ENCODE results near the gene ANKEF1. TPM values are rescaled to one million over a fixed set of nuclear protein-coding genes. Genes with fewer than 3 reads are reported as not detected.
A peak's percentile ranks its signal among the peaks of the same experiment; 100 is the strongest.

Gene ANKEF1
- total and polyA plus RNA-seq, 12 donors = 0.61 to 10.5 (median 3.2) TPM

DNA sequence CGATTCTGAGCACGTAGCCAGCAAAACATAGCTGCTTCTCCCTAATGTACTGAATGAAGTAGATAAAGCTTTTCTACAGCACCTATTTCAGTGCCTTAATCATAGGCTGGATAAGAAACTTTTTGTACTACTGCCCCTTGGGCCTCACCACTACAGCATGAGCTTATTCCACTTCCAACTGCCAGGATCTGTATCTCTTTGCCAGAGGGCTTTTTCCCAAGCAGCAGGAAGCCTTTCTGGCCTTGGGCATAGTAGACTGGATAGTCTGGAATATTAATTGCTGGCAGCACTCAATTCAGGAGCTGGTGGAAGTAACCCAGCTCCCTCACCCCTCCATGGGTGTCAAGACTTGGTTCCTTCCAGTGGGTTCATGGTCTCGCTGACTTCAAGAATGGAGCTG, 43.6 kb downstream of the ANKEF1 start:
- WGBS, 4 donors = 88 to 97% (median 94%) methylated on average over 3 of the region's 3 CpGs
- no peaks in the 10 kb centered on the region for H3K9me3 ChIP-seq (replicated peaks in 1 of 3)
- intact Hi-C loops (cut with DNase I) = no loop called here
- no peak for DNase-seq
- peaks cover under 1% of the 10 kb centered on the region for H3K27me3 ChIP-seq
- H3K27ac ChIP-seq = no peak overlapping the region
- TF ChIP-seq POLR2A (IDR thresholded peaks at IDR 0.05) = no peak
- TF ChIP-seq, protein P1, sequence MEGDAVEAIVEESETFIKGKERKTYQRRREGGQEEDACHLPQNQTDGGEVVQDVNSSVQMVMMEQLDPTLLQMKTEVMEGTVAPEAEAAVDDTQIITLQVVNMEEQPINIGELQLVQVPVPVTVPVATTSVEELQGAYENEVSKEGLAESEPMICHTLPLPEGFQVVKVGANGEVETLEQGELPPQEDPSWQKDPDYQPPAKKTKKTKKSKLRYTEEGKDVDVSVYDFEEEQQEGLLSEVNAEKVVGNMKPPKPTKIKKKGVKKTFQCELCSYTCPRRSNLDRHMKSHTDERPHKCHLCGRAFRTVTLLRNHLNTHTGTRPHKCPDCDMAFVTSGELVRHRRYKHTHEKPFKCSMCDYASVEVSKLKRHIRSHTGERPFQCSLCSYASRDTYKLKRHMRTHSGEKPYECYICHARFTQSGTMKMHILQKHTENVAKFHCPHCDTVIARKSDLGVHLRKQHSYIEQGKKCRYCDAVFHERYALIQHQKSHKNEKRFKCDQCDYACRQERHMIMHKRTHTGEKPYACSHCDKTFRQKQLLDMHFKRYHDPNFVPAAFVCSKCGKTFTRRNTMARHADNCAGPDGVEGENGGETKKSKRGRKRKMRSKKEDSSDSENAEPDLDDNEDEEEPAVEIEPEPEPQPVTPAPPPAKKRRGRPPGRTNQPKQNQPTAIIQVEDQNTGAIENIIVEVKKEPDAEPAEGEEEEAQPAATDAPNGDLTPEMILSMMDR (IDR thresholded peaks at IDR 0.05) = no peak
- H3K4me3 ChIP-seq = no peak overlapping the region
- no peaks in the 10 kb centered on the region for H3K36me3 ChIP-seq (replicated peaks in 1 of 2)
- H3K4me1 ChIP-seq (replicated peaks in 1 of 2) = no peaks in the 10 kb centered on the region

DNA sequence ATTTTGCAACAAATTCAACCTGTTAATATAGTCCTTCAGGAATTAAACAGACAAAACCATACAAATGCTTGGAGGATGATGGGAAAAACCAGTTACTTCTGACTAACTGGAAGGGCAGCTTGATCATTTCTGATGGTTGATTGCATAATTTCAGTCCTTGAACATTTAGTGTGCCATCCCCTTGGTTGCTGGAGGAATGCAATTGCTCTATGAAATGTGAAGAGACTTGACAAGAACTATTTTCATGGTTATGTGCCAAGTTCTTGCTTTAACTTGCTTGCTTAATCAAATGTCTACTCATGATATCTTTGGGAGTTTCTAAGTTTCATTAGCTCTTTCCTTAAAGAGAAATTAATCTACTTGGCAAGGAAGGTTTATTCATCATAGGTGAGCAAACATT, 45.2 kb downstream of the ANKEF1 start:
- Histone ChIP-seq H3K4me1 (replicated peaks in 1 of 2) (no peaks in the 10 kb centered on the region), H3K27me3 (no peaks in the 10 kb centered on the region), H3K4me3 (no peak overlapping the region), H3K36me3 (replicated peaks in 1 of 2) (no peaks in the 10 kb centered on the region), H3K9me3 (replicated peaks in 1 of 3) (no peaks in the 10 kb centered on the region), H3K27ac (no peak overlapping the region)
- DNase-seq = peak in 1 of 7 donors; percentile 30
- intact Hi-C loops (cut with DNase I) = loop anchor here in 1 of 2 donors (10.0 kb wide), 1 partner anchor 465 kb away; no protein-coding TSS in a partner anchor
- TF ChIP-seq POLR2A (IDR thresholded peaks at IDR 0.05) = no peak
- TF ChIP-seq, protein P1 (IDR thresholded peaks at IDR 0.05) = no peak

DNA sequence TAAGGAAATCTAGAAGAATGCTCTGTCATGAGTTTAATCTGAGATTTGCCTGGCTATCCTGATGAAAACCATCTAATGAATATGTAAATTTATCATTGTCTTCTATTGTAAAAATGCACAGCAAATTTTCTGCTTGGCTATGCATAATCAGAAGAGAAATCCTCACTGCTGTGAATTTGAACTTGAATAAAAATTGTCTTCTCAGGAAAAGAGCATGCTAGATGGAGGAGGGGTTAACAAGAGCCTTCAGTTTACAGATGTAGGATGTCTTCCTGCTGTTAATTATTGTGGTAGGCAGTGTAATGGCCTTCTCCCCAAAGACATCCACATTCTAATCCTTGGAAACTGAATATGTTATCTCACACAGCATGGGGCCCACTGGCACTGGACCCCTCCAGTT, 45.8 kb downstream of the ANKEF1 start:
- H3K27me3 ChIP-seq = no peaks in the 10 kb centered on the region
- no peaks in the 10 kb centered on the region for H3K4me1 ChIP-seq (replicated peaks in 1 of 2)
- no peak overlapping the region for H3K27ac ChIP-seq
- H3K4me3 ChIP-seq = no peak overlapping the region
- intact Hi-C loops (cut with DNase I) = loop anchor here in 1 of 2 donors (10.0 kb wide), 1 partner anchor 466 kb away; no protein-coding TSS in a partner anchor
- DNase-seq = no peak
- H3K36me3 ChIP-seq (replicated peaks in 1 of 2) = no peaks in the 10 kb centered on the region
- H3K9me3 ChIP-seq (replicated peaks in 1 of 3) = no peaks in the 10 kb centered on the region
- TF ChIP-seq, protein P1 (IDR thresholded peaks at IDR 0.05) = no peak
- no peak for TF ChIP-seq POLR2A (IDR thresholded peaks at IDR 0.05)

DNA sequence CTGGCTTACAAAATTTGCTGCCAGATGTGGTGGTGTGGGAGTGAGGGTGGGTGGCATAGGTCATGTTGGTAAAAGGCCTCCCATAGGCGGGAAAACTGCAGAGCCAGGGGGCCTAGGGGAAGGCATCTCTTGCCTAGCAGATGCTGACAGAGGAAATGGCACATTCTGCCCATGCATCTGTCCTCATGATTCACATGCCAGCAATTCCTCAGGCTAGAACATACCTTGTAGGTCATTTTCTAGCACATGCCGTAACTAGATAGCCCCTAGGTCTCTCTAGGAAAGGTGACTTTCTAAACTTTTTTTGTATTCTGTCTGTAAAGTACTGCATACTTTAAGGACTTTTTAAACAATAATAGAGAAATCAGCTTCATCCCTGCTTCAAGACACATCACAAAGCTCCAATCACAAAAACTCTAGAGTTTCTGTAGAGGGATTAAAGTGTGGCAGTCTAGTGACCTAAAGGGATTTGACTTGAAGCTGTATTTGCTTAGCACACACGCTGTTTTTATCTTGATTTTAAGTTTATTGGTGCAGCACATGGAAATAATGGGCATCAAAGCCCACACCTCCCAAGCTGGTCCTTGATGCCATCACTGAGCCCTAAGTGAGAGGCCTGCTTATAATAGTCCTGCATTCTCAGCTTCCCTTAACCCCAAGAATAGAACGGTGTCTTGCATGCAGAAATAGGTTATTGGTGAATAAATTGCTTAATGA, 55.2 kb downstream of the ANKEF1 start:
- DNase-seq = no peak
- TF ChIP-seq POLR2A (IDR thresholded peaks at IDR 0.05) = no peak
- TF ChIP-seq, protein P1 (IDR thresholded peaks at IDR 0.05) = no peak
- intact Hi-C loops (cut with DNase I) = loop anchor here (5.0 to 10.0 kb wide), 2 partner anchors 113 to 475 kb away; no protein-coding TSS in a partner anchor
- no peaks in the 10 kb centered on the region for H3K27me3 ChIP-seq
- H3K4me3 ChIP-seq = no peak overlapping the region
- no peak overlapping the region for H3K27ac ChIP-seq
- 84 to 98% (median 96%) methylated on average over 4 of the region's 4 CpGs for WGBS, 4 donors
- no peaks in the 10 kb centered on the region for H3K9me3 ChIP-seq (replicated peaks in 1 of 3)
- H3K4me1 ChIP-seq (replicated peaks in 1 of 2) = peaks cover 0 to 11% of the 10 kb centered on the region in 2 donors
- H3K36me3 ChIP-seq (replicated peaks in 1 of 2) = no peaks in the 10 kb centered on the region
